OCI-LY1 (cell line): ENCODE measurements around the gene GGNBP2.

ENCODE experiments used
- H2AFZ ChIP-seq: fragments of 200-600 bp; sonication (generic), shearing (Covaris generic); 2 replicates; pipeline ENCODE4 v1.6.0; 2014; ENCODE audit warnings: antibody characterized with exemption, mild to moderate bottlenecking, low read length
- H3F3A ChIP-seq: fragments of 200-600 bp; sonication (generic), shearing (Covaris generic); 2 replicates; pipeline ENCODE4 v1.6.0; 2014; ENCODE audit warnings: mild to moderate bottlenecking, antibody characterized with exemption, low read length, moderate library complexity; ENCODE audit not compliant: insufficient read depth
- H3K27ac ChIP-seq: fragments of 200-600 bp; sonication (generic); 2 replicates; pipeline ENCODE4 v1.5.1; 2014; ENCODE audit warnings: low read length, mixed run types, mild to moderate bottlenecking, low read depth; ENCODE audit not compliant: poor library complexity, severe bottlenecking
- H3K27me3 ChIP-seq: fragments of 200-600 bp; sonication (generic); 2 replicates; pipeline ENCODE4 v1.6.0; 2014; ENCODE audit warnings: antibody characterized with exemption, mild to moderate bottlenecking, low read length, moderate library complexity; ENCODE audit not compliant: insufficient read depth
- H3K36me3 ChIP-seq: fragments of 200-600 bp; sonication (generic); 2 replicates; pipeline ENCODE4 v1.6.1; 2014; ENCODE audit warnings: mild to moderate bottlenecking, antibody characterized with exemption, low read length, moderate library complexity, mixed read lengths; ENCODE audit not compliant: insufficient read depth
- H3K4me1 ChIP-seq: fragments of 200-600 bp; sonication (generic); 2 replicates; pipeline ENCODE4 v1.5.1; 2014; ENCODE audit warnings: mild to moderate bottlenecking, low read length, moderate library complexity; ENCODE audit not compliant: insufficient read depth, severe bottlenecking
- H3K4me2 ChIP-seq: fragments of 200-600 bp; sonication (generic), shearing (Covaris generic); 2 replicates; pipeline ENCODE4 v1.6.1; 2014; ENCODE audit warnings: low read length
- H3K4me3 ChIP-seq: fragments of 200-600 bp; sonication (generic); 2 replicates; pipeline ENCODE4 v1.5.1; 2014; ENCODE audit warnings: low read length, low read depth, mild to moderate bottlenecking, mixed read lengths; ENCODE audit not compliant: poor library complexity, severe bottlenecking
- H3K79me2 ChIP-seq: fragments of 200-600 bp; shearing (Covaris generic); 2 replicates; pipeline ENCODE4 v1.6.1; 2016; ENCODE audit warnings: mixed run types, low read length, mixed read lengths; ENCODE audit not compliant: insufficient read depth
- H3K9ac ChIP-seq: fragments of 200-600 bp; sonication (generic), shearing (Covaris generic); 2 replicates; pipeline ENCODE4 v1.6.1; 2014; ENCODE audit warnings: mild to moderate bottlenecking, low read length, mixed read lengths
- H3K9me2 ChIP-seq: fragments of 200-600 bp; sonication (generic), shearing (Covaris generic); 2 replicates; pipeline ENCODE4 v1.6.1; 2014; ENCODE audit warnings: low read depth, mild to moderate bottlenecking, low read length, mixed read lengths
- H3K9me3 ChIP-seq: fragments of 200-600 bp; shearing (Covaris generic); 2 replicates; pipeline ENCODE4 v1.6.1; 2014; ENCODE audit warnings: low read length, mixed read lengths
- H4K20me1 ChIP-seq: fragments of 200-600 bp; sonication (generic), shearing (Covaris generic); 2 replicates; pipeline ENCODE4 v1.6.0; 2016; ENCODE audit warnings: mild to moderate bottlenecking, low read length; ENCODE audit not compliant: insufficient read depth
- EZH2 ChIP-seq: fragments of 200-600 bp; sonication (generic), shearing (Covaris generic); IDR thresholded peaks from 2 replicates; pipeline ENCODE4 v1.8.0; 2017; ENCODE audit warnings: borderline replicate concordance, mixed run types, mild to moderate bottlenecking, antibody characterized with exemption, low read length, moderate library complexity, mixed read lengths
- TF ChIP-seq, protein P1 (sequence below): fragments of 200-600 bp; sonication (generic), shearing (Covaris generic); IDR thresholded peaks from 2 replicates; pipeline ENCODE4 v1.5.1; 2017; ENCODE audit warnings: mild to moderate bottlenecking, antibody characterized with exemption, low read length, moderate library complexity, mixed read lengths

The GGNBP2 gene

GRCh38 chr17:36542755-36543154 is 2.0 kb upstream of the GGNBP2 start:
- Histone ChIP-seq H3K9me3 (no peaks in the 10 kb centered on the region), H3K4me3 (no peak overlapping the region), H3K27me3 (no peaks in the 10 kb centered on the region), H3K9me2 (no peaks in the 10 kb centered on the region), H3K36me3 (peaks cover 31% of the 10 kb centered on the region), H3K4me2 (no peak overlapping the region), H3K9ac (no peak overlapping the region), H2AFZ (no peak overlapping the region), H4K20me1 (peaks cover 3% of the 10 kb centered on the region; the same call in 1 of the 2 replicates), H3K4me1 (peaks cover 18% of the 10 kb centered on the region), H3K79me2 (peaks cover 33% of the 10 kb centered on the region), H3F3A (peaks cover 5% of the 10 kb centered on the region; the same call in 1 of the 2 replicates), H3K27ac (no peak overlapping the region)
- TF ChIP-seq EZH2 = no peak
- TF ChIP-seq, protein P1, sequence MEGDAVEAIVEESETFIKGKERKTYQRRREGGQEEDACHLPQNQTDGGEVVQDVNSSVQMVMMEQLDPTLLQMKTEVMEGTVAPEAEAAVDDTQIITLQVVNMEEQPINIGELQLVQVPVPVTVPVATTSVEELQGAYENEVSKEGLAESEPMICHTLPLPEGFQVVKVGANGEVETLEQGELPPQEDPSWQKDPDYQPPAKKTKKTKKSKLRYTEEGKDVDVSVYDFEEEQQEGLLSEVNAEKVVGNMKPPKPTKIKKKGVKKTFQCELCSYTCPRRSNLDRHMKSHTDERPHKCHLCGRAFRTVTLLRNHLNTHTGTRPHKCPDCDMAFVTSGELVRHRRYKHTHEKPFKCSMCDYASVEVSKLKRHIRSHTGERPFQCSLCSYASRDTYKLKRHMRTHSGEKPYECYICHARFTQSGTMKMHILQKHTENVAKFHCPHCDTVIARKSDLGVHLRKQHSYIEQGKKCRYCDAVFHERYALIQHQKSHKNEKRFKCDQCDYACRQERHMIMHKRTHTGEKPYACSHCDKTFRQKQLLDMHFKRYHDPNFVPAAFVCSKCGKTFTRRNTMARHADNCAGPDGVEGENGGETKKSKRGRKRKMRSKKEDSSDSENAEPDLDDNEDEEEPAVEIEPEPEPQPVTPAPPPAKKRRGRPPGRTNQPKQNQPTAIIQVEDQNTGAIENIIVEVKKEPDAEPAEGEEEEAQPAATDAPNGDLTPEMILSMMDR = no peak

DNA sequence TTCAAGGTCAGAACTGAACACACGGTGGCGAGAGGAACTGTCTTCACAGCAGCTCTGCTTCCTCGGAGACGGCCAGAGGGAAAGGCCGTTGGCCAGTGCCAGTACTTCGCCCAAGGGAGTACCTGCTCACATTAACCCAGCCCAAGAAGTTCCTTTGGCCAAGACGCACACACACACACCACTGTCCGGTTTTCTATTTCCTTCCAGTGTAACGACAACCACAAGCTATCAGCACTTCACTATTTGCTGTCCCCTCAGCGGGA is 744 bp upstream of the GGNBP2 start:
- H3K79me2 ChIP-seq = peaks cover 45% of the 10 kb centered on the region
- no peaks in the 10 kb centered on the region for H3K27me3 ChIP-seq
- H3K4me3 ChIP-seq = peak overlapping the region; percentile 83
- H3K9ac ChIP-seq = peak overlapping the region; percentile 98
- peaks cover 5% of the 10 kb centered on the region; the same call in 1 of the 2 replicates for H3F3A ChIP-seq
- peaks cover 3% of the 10 kb centered on the region; the same call in 1 of the 2 replicates for H4K20me1 ChIP-seq
- no peaks in the 10 kb centered on the region for H3K9me2 ChIP-seq
- peak overlapping the region; percentile 83 for H3K27ac ChIP-seq
- peaks cover 18% of the 10 kb centered on the region; the same call in 1 of the 2 replicates for H3K36me3 ChIP-seq
- peaks cover 30% of the 10 kb centered on the region for H3K4me1 ChIP-seq
- no peak overlapping the region for H2AFZ ChIP-seq
- H3K4me2 ChIP-seq = peak overlapping the region; percentile 86
- TF ChIP-seq, protein P1 = peak; percentile 23; the same call in 1 of the 2 replicates
- no peak for TF ChIP-seq EZH2
- H3K9me3 ChIP-seq = no peaks in the 10 kb centered on the region

GRCh38 chr17:36545077-36545464 is 352 bp downstream of the GGNBP2 start:
- no peaks in the 10 kb centered on the region for H3K9me3 ChIP-seq
- H4K20me1 ChIP-seq = peaks cover 3% of the 10 kb centered on the region; the same call in 1 of the 2 replicates
- H3K27ac ChIP-seq = peak overlapping the region; percentile 83
- H3K79me2 ChIP-seq = peaks cover 56% of the 10 kb centered on the region
- H3K36me3 ChIP-seq = peaks cover 23% of the 10 kb centered on the region
- H3K9me2 ChIP-seq = no peaks in the 10 kb centered on the region
- H3K4me1 ChIP-seq = peaks cover 40% of the 10 kb centered on the region
- peak overlapping the region; percentile 58 for H3K4me2 ChIP-seq
- peak overlapping the region; percentile 98 for H3K9ac ChIP-seq
- peak overlapping the region; percentile 83 for H3K4me3 ChIP-seq
- TF ChIP-seq, protein P1 = no peak
- no peak for TF ChIP-seq EZH2
- no peaks in the 10 kb centered on the region for H3K27me3 ChIP-seq
- peaks cover 5% of the 10 kb centered on the region; the same call in 1 of the 2 replicates for H3F3A ChIP-seq
- H2AFZ ChIP-seq = no peak overlapping the region
